Natural killer cell treated with Interleukin-12 subunit alpha and Interleukin-12 subunit beta and Interleukin-15 and Interleukin-18, amount 100 ng/mL, for 72 hours (primary cell): ENCODE measurements around the gene AGAP1. TPM values are rescaled to one million over a fixed set of nuclear protein-coding genes. Genes with fewer than 3 reads are reported as not detected.
A peak's percentile ranks its signal among the peaks of the same experiment; 100 is the strongest.

Source experiments
- ATAC-seq, 2 donors: fragments of 150-1000 bp; cut with Tn5 transposase in 1 of 2; sonication (Bioruptor Pico), chemical (Tn5 transposase) in 1 of 2; 2 replicates each; pipeline ENCODE4 v1.10.0; 2021
- DNase-seq: peaks from one replicate; pipeline ENCODE4 v3.0.0; 2022; ENCODE audit warnings: low spot score
- H3K27ac Mint-ChIP-seq, 2 donors: 1 replicate in 1 of 2; 2 replicates in 1 of 2; pipeline ENCODE4 v1.8.0; 2022; ENCODE audit warnings: mixed read lengths in 2 of 2, mild to moderate bottlenecking in 1 of 2, moderate library complexity in 1 of 2
- H3K27me3 Mint-ChIP-seq, 2 donors: 1 replicate in 1 of 2; 2 replicates in 1 of 2; pipeline ENCODE4 v1.8.0; 2022; ENCODE audit warnings: mixed read lengths in 2 of 2
- H3K36me3 Mint-ChIP-seq: one replicate; pipeline ENCODE4 v1.8.0; 2022; ENCODE audit warnings: mixed read lengths
- H3K4me1 Mint-ChIP-seq, 2 donors: 1 replicate in 1 of 2; 2 replicates in 1 of 2; pipeline ENCODE4 v1.8.0; 2022; ENCODE audit warnings: low read depth in 2 of 2, mixed read lengths in 2 of 2, mild to moderate bottlenecking in 1 of 2
- H3K4me3 Mint-ChIP-seq: one replicate; pipeline ENCODE4 v1.8.0; 2022; ENCODE audit warnings: mixed read lengths
- H3K9me3 Mint-ChIP-seq: 2 replicates; pipeline ENCODE4 v1.8.0; 2022; ENCODE audit warnings: mixed read lengths
- total RNA-seq, 2 donors: library from RNA; stranded (reverse); gene quantifications; one replicate each; pipeline ENCODE4 v1.2.3, GENCODE V29; 2022

Gene AGAP1
- total RNA-seq, 2 donors from 2014 or later, result 5.2 to 7.4 TPM

GRCh38 chr2:235534678-235535422, 41.0 kb downstream of the AGAP1 start:
- no peaks in the 10 kb centered on the region for H3K36me3 Mint-ChIP-seq
- H3K4me1 Mint-ChIP-seq, result no peaks in the 10 kb centered on the region
- no peaks in the 10 kb centered on the region for H3K9me3 Mint-ChIP-seq
- ATAC-seq (no peak), DNase-seq (no peak)
- no peak overlapping the region for H3K4me3 Mint-ChIP-seq
- peaks cover 11 to 12% of the 10 kb centered on the region in 2 donors for H3K27me3 Mint-ChIP-seq
- H3K27ac Mint-ChIP-seq, result no peak overlapping the region

DNA sequence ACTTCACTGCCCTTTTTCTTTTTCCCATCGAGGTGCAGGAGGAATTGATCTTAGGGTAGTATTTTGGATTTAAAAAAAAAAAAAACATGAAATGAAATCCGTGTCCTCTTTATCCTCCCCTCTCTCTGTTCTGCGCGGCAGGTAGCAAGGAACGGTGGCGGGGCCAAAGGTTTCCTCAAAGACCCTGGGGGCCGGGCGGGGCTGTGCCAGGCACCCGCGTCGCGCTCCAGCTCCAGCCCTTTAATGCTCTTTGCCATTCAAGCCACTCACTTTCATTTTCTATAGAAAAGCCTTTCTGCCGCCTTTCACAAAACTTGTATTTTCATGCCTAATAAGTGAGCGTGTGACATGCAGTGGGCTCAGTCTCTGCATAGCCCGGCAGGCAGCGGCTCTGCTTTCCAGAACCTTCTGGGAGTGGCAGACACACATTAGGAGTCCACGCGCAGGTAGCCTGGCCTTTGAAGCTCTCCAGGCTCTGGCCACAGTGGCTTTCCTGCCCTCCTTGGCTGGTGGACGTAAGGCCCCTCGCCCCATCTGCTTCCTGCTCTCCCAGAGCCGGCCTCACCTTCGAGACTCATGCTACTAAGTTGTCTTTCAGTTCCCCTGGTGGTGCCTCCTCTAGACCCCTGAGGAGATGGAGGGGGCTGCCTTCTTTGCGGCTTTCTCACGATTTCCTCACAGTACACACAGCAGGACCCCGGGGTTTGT, 41.7 kb downstream of the AGAP1 start:
- H3K4me3 Mint-ChIP-seq, result no peak overlapping the region
- H3K4me1 Mint-ChIP-seq, result no peaks in the 10 kb centered on the region
- H3K9me3 Mint-ChIP-seq, result no peaks in the 10 kb centered on the region
- H3K27me3 Mint-ChIP-seq, result peaks cover 8 to 9% of the 10 kb centered on the region in 2 donors
- H3K36me3 Mint-ChIP-seq, result no peaks in the 10 kb centered on the region
- no peak overlapping the region for H3K27ac Mint-ChIP-seq
- no peak for DNase-seq
- ATAC-seq, result no peak

DNA sequence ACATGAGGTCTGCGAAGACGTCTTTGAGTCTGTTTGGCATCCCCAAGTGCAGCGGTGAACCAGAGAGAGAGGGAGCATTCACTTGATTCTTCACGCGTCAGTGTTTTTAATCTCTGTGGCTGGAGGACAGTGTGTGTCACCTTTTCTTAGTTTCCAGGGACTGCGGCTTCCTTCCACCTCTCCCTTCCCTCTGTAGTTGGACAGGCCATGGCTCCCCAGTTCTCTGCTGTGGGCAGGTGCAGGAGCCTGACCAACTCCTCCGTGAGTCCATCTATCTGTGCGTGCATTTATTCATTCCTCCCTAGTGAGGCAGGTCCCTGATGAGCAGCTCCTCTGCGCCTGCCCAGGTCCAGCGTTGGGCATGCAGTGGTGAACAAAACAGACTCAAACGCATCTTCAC, 42.9 kb downstream of the AGAP1 start:
- no peaks in the 10 kb centered on the region for H3K4me1 Mint-ChIP-seq
- no peak overlapping the region for H3K4me3 Mint-ChIP-seq
- no peaks in the 10 kb centered on the region for H3K36me3 Mint-ChIP-seq
- no peaks in the 10 kb centered on the region for H3K9me3 Mint-ChIP-seq
- DNase-seq, result no peak
- peak in 1 of 2 donors; percentile 22 for ATAC-seq
- H3K27me3 Mint-ChIP-seq, result peaks cover 6 to 7% of the 10 kb centered on the region in 2 donors
- no peak overlapping the region for H3K27ac Mint-ChIP-seq

- no peaks in the 10 kb centered on the region for H3K36me3 Mint-ChIP-seq
- H3K4me1 Mint-ChIP-seq, result no peaks in the 10 kb centered on the region
- no peak overlapping the region for H3K4me3 Mint-ChIP-seq
- no peak overlapping the region for H3K27ac Mint-ChIP-seq
- DNase-seq (no peak), ATAC-seq (peak in 1 of 2 donors; percentile 51)
- H3K27me3 Mint-ChIP-seq, result peaks cover 6 to 7% of the 10 kb centered on the region in 2 donors
- H3K9me3 Mint-ChIP-seq, result no peaks in the 10 kb centered on the region
Observed at GRCh38 chr2:235537186-235537585, 43.3 kb downstream of the AGAP1 start.

- Mint-ChIP-seq H3K9me3 (no peaks in the 10 kb centered on the region), H3K27me3 (peaks cover 6 to 7% of the 10 kb centered on the region in 2 donors), H3K36me3 (no peaks in the 10 kb centered on the region), H3K4me3 (no peak overlapping the region), H3K4me1 (no peaks in the 10 kb centered on the region), H3K27ac (no peak overlapping the region)
- ATAC-seq (no peak), DNase-seq (no peak)
Observed at GRCh38 chr2:235537587-235537986, 43.7 kb downstream of the AGAP1 start.

- Mint-ChIP-seq H3K36me3 (no peaks in the 10 kb centered on the region), H3K27ac (no peak overlapping the region), H3K4me3 (no peak overlapping the region), H3K27me3 (peaks cover 6 to 7% of the 10 kb centered on the region in 2 donors), H3K9me3 (no peaks in the 10 kb centered on the region), H3K4me1 (no peaks in the 10 kb centered on the region)
- no peak for DNase-seq
- peak in 1 of 2 donors; percentile 21 for ATAC-seq
Observed at GRCh38 chr2:235538144-235538639, 44.3 kb downstream of the AGAP1 start.

- DNase-seq (no peak), ATAC-seq (no peak)
- H3K4me3 Mint-ChIP-seq, result no peak overlapping the region
- H3K9me3 Mint-ChIP-seq, result no peaks in the 10 kb centered on the region
- no peaks in the 10 kb centered on the region for H3K36me3 Mint-ChIP-seq
- no peaks in the 10 kb centered on the region for H3K4me1 Mint-ChIP-seq
- H3K27ac Mint-ChIP-seq, result no peak overlapping the region
- peaks cover 6 to 7% of the 10 kb centered on the region in 2 donors for H3K27me3 Mint-ChIP-seq
Observed at GRCh38 chr2:235538981-235539380, 45.1 kb downstream of the AGAP1 start.

DNA sequence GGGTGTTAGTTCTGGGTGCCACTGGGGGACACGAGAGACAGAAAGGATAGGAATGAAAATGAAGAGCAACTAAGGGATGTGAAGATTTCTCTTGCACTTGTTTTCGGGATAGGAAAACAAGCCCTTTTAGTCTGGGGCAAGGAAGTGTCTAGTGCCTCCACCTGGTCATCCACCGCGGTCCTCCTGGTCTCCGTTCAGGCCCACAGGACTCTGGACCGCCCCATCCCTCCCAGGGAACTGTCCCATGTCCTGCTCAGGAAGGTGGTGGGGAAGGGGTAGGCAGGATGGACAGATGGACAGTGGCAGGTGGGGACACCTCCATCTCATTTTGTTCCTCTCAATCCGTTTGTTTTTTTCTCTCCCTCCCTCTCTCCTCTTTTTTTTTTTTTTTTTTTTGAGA, 45.9 kb downstream of the AGAP1 start:
- H3K9me3 Mint-ChIP-seq, result no peaks in the 10 kb centered on the region
- no peak overlapping the region for H3K27ac Mint-ChIP-seq
- H3K27me3 Mint-ChIP-seq, result peaks cover 6 to 7% of the 10 kb centered on the region in 2 donors
- DNase-seq (no peak), ATAC-seq (no peak)
- no peaks in the 10 kb centered on the region for H3K4me1 Mint-ChIP-seq
- no peaks in the 10 kb centered on the region for H3K36me3 Mint-ChIP-seq
- H3K4me3 Mint-ChIP-seq, result no peak overlapping the region

GRCh38 chr2:235541016-235541415, 47.2 kb downstream of the AGAP1 start:
- H3K27ac Mint-ChIP-seq, result no peak overlapping the region
- ATAC-seq, result no peak
- no peak overlapping the region for H3K4me3 Mint-ChIP-seq
- no peaks in the 10 kb centered on the region for H3K4me1 Mint-ChIP-seq
- no peaks in the 10 kb centered on the region for H3K36me3 Mint-ChIP-seq
- no peak for DNase-seq
- peaks cover 6 to 7% of the 10 kb centered on the region in 2 donors for H3K27me3 Mint-ChIP-seq
- H3K9me3 Mint-ChIP-seq, result no peaks in the 10 kb centered on the region

DNA sequence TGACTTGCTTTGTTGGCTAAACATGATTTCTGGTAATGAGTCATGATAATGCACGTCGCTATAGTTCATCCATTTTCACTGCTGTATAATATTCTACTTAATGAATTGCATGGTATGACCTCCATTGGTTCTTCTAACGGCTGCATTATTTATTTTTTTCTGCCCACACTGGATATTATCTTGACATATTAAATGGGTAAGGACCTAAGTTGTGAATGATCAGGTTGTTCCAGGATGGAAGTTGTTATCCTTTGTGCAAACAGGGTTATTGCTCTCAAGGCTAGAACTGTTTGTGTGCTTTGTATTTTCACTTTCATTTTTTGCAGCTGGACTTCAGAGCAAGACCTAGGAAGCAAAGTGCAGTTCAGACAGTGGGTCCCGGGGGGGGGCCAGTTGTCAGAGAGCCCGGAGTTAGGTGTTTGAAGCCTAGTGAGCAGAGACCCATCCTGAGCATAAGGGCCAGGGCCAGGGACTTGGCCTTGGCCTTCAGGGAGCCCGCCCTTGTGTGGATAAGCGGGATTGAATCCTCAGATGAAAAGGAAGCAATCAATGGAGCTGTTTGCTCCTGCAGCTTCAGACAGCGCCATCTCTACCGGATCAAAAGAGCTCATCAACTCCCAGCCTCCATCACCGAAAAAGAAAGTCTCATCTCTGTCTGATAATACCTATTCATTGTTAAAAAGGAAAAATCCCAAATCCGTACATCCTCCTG, 48.2 kb downstream of the AGAP1 start:
- ATAC-seq (no peak), DNase-seq (no peak)
- Mint-ChIP-seq H3K9me3 (no peaks in the 10 kb centered on the region), H3K4me1 (no peaks in the 10 kb centered on the region), H3K36me3 (no peaks in the 10 kb centered on the region), H3K27me3 (peaks cover 2 to 4% of the 10 kb centered on the region in 2 donors), H3K4me3 (no peak overlapping the region), H3K27ac (no peak overlapping the region)

- no peak for ATAC-seq
- Mint-ChIP-seq H3K9me3 (no peaks in the 10 kb centered on the region), H3K27ac (no peak overlapping the region), H3K27me3 (peaks cover 0 to 2% of the 10 kb centered on the region in 2 donors), H3K4me3 (no peak overlapping the region), H3K4me1 (no peaks in the 10 kb centered on the region), H3K36me3 (no peaks in the 10 kb centered on the region)
- no peak for DNase-seq
Observed at GRCh38 chr2:235542733-235543127, 48.9 kb downstream of the AGAP1 start.

- ATAC-seq (peak in 1 of 2 donors; percentile 21), DNase-seq (no peak)
- H3K27ac Mint-ChIP-seq, result no peak overlapping the region
- H3K4me3 Mint-ChIP-seq, result no peak overlapping the region
- H3K27me3 Mint-ChIP-seq, result peaks cover 0 to 2% of the 10 kb centered on the region in 2 donors
- H3K9me3 Mint-ChIP-seq, result no peaks in the 10 kb centered on the region
- H3K4me1 Mint-ChIP-seq, result no peaks in the 10 kb centered on the region
- no peaks in the 10 kb centered on the region for H3K36me3 Mint-ChIP-seq
Observed at GRCh38 chr2:235543128-235543750, 49.4 kb downstream of the AGAP1 start.

- H3K4me1 Mint-ChIP-seq, result no peaks in the 10 kb centered on the region
- H3K9me3 Mint-ChIP-seq, result no peaks in the 10 kb centered on the region
- DNase-seq (no peak), ATAC-seq (no peak)
- H3K4me3 Mint-ChIP-seq, result no peak overlapping the region
- H3K27ac Mint-ChIP-seq, result no peak overlapping the region
- H3K27me3 Mint-ChIP-seq, result no peaks in the 10 kb centered on the region
- H3K36me3 Mint-ChIP-seq, result no peaks in the 10 kb centered on the region
Observed at GRCh38 chr2:235543851-235544688, 50.2 kb downstream of the AGAP1 start.
